HCT116 (cell line): ENCODE data around the gene TRPM3. TPM values are rescaled to one million over a fixed set of nuclear protein-coding genes. Genes with fewer than 3 reads are reported as not detected.

Experiments used
- ATAC-seq: fragments of 200-7000 bp; cut with Tn5 transposase; 2 replicates; pipeline ENCODE4 v1.9.1; 2020; ENCODE audit warnings: mild to moderate bottlenecking, moderate library complexity
- BruUV-seq: library from RNA; stranded (reverse); fragments of 400-500 nt; replicated peaks from 2 replicates; lab custom pipeline; 2021; lab: Mats Ljungman, UMichigan
- CTCF ChIA-PET: fragments of 300-600 bp; sonication (Branson Sonifier 250); formaldehyde crosslinking; loops from one replicate; lab custom pipeline; 2021; ENCODE audit warnings: antibody characterized with exemption; lab: Charles Lee
- POLR2A ChIA-PET: fragments of 300-600, 350-600 bp; sonication (Branson Sonifier 250); formaldehyde crosslinking; loops from one replicate; lab custom pipeline; 2021; ENCODE audit warnings: antibody characterized with exemption; lab: Charles Lee
- RAD21 ChIA-PET, 2 experiments: fragments of 300-600 bp; sonication (Branson Sonifier 250); formaldehyde crosslinking; loops; one replicate each; lab custom pipeline; 2023; ENCODE audit warnings: low total read pairs in 2 of 2; ENCODE audit not compliant: uncharacterized antibody in 2 of 2, unreplicated experiment in 2 of 2, low non-redundant PET in 1 of 2; lab: Charles Lee
- DNase-seq: peaks from one replicate; pipeline ENCODE4 v3.0.0-alpha.2; 2010; ENCODE audit warnings: low read depth, low spot score
- H2AFZ ChIP-seq: fragments of 200-600 bp; shearing (Covaris generic), sonication (generic); 2 replicates; pipeline ENCODE4 v1.6.1; 2017; ENCODE audit warnings: low read depth, mixed run types, mixed read lengths, antibody characterized with exemption, low read length; ENCODE audit not compliant: poor library complexity, severe bottlenecking
- H3K27ac ChIP-seq: 2 replicates; pipeline ENCODE4 v1.5.1; 2012; ENCODE audit warnings: low read depth, low read length
- H3K27me3 ChIP-seq: fragments of 200-600 bp; sonication (generic); 2 replicates; pipeline ENCODE4 v1.6.1; 2016; ENCODE audit warnings: mixed run types, low read length, mixed read lengths; ENCODE audit not compliant: insufficient read depth
- H3K36me3 ChIP-seq, 2 experiments: fragments of 200-500 bp in 1 of 2; fragments of 200-600 bp in 1 of 2; sonication (Bioruptor generic) in 1 of 2; sonication (generic) in 1 of 2; 2 replicates each; pipeline versions ENCODE4 v1.5.1 to v1.6.1; 2014 to 2016; ENCODE audit warnings: low read length in 2 of 2, inconsistent platforms in 1 of 2, mixed read lengths in 1 of 2, mixed run types in 1 of 2; ENCODE audit not compliant: insufficient read depth in 2 of 2, control insufficient read depth in 1 of 2
- H3K4me1 ChIP-seq, 2 experiments: fragments of 200-600 bp in 1 of 2; sonication (generic) in 1 of 2; 2 replicates each; pipeline versions ENCODE4 v1.5.1 to v1.6.1; 2012 to 2017; ENCODE audit warnings: low read length in 2 of 2, inconsistent platforms in 1 of 2, mild to moderate bottlenecking in 1 of 2, mixed read lengths in 1 of 2, mixed run types in 1 of 2, moderate library complexity in 1 of 2; ENCODE audit not compliant: insufficient read depth in 2 of 2, control insufficient read depth in 1 of 2
- H3K4me2 ChIP-seq: fragments of 200-600 bp; sonication (generic); 2 replicates; pipeline ENCODE4 v1.6.1; 2017; ENCODE audit warnings: mixed run types, low read length, mixed read lengths
- H3K4me3 ChIP-seq, 2 experiments: fragments of 200-600 bp in 1 of 2; sonication (generic) in 1 of 2; replicated peaks in 1 of 2; 2 replicates each; pipeline ENCODE4 v1.5.1; 2011 to 2016; ENCODE audit warnings: low read length in 2 of 2, control low read depth in 1 of 2, low read depth in 1 of 2, mild to moderate bottlenecking in 1 of 2, mixed read lengths in 1 of 2, mixed run types in 1 of 2
- H3K79me2 ChIP-seq: fragments of 200-600 bp; sonication (generic); 2 replicates; pipeline ENCODE4 v1.6.1; 2017; ENCODE audit warnings: mild to moderate bottlenecking, mixed run types, low read length, moderate library complexity, mixed read lengths; ENCODE audit not compliant: insufficient read depth
- H3K9ac ChIP-seq: fragments of 200-600 bp; sonication (generic); 2 replicates; pipeline ENCODE4 v1.6.1; 2016; ENCODE audit warnings: low read length, mixed read lengths
- H3K9me2 ChIP-seq: fragments of 200-600 bp; sonication (generic), shearing (Covaris generic); 2 replicates; pipeline ENCODE4 v1.6.1; 2017; ENCODE audit warnings: mixed run types, mild to moderate bottlenecking, moderate library complexity; ENCODE audit not compliant: insufficient read depth
- H3K9me3 ChIP-seq, 2 experiments: fragments of 200-500 bp in 1 of 2; fragments of 200-600 bp in 1 of 2; sonication (Bioruptor generic) in 1 of 2; sonication (generic) in 1 of 2; 2 replicates each; pipeline ENCODE4 v1.6.1; 2014 to 2017; ENCODE audit warnings: low read length in 2 of 2, mixed read lengths in 2 of 2, inconsistent platforms in 1 of 2, low read depth in 1 of 2, mild to moderate bottlenecking in 1 of 2, mixed run types in 1 of 2, moderate library complexity in 1 of 2; ENCODE audit not compliant: control insufficient read depth in 1 of 2, insufficient read depth in 1 of 2
- H4K20me1 ChIP-seq: fragments of 200-600 bp; sonication (generic), shearing (Covaris generic); 2 replicates; pipeline ENCODE4 v1.6.1; 2017; ENCODE audit warnings: mixed run types, mild to moderate bottlenecking, moderate library complexity; ENCODE audit not compliant: insufficient read depth
- CBX3 ChIP-seq: IDR thresholded peaks from 2 replicates; pipeline ENCODE4 v1.6.1; 2012; ENCODE audit warnings: low read depth
- CEBPB ChIP-seq: IDR thresholded peaks from 2 replicates; pipeline ENCODE4 v1.6.1; 2012; ENCODE audit warnings: low read depth
- ELF1 ChIP-seq: IDR thresholded peaks from 2 replicates; pipeline ENCODE4 v1.6.1; 2012; ENCODE audit warnings: low read depth, borderline replicate concordance
- EZH2phosphoT487 ChIP-seq: fragments of 200-600 bp; IDR thresholded peaks from 2 replicates; pipeline ENCODE4 v1.6.1; 2018; ENCODE audit warnings: antibody characterized with exemption, borderline replicate concordance
- JUND ChIP-seq: IDR thresholded peaks from 2 replicates; pipeline ENCODE4 v1.6.1; 2012
- MAX ChIP-seq: IDR thresholded peaks from 2 replicates; pipeline ENCODE4 v1.6.1; 2012
- POLR2A ChIP-seq: IDR thresholded peaks from 2 replicates; pipeline ENCODE4 v1.7.0; 2011; ENCODE audit warnings: borderline replicate concordance; ENCODE audit not compliant: insufficient read depth, insufficient read length; ENCODE audit errors: extremely low read depth
- POLR2AphosphoS5 ChIP-seq: IDR thresholded peaks from 2 replicates; pipeline ENCODE4 v1.6.1; 2011; ENCODE audit warnings: mild to moderate bottlenecking, low read depth, low read length, moderate library complexity
- RAD21 ChIP-seq: IDR thresholded peaks from 2 replicates; pipeline ENCODE4 v1.6.1; 2012; ENCODE audit warnings: low read depth, mild to moderate bottlenecking
- REST ChIP-seq: IDR thresholded peaks from 2 replicates; pipeline ENCODE4 v1.6.1; 2012; ENCODE audit warnings: low read depth
- SP1 ChIP-seq: IDR thresholded peaks from 2 replicates; pipeline ENCODE4 v1.6.1; 2012; ENCODE audit warnings: low read depth
- SRF ChIP-seq: IDR thresholded peaks from 2 replicates; pipeline ENCODE4 v1.6.1; 2012; ENCODE audit warnings: low read depth
- TCF7L2 ChIP-seq: IDR thresholded peaks from 2 replicates; pipeline ENCODE4 v1.7.0; 2011; ENCODE audit warnings: borderline replicate concordance, inconsistent platforms; ENCODE audit not compliant: insufficient read depth, insufficient read length; ENCODE audit errors: extremely low read depth
- ZBTB33 ChIP-seq: IDR thresholded peaks from 2 replicates; pipeline ENCODE4 v1.6.1; 2011; ENCODE audit warnings: mild to moderate bottlenecking, low read length, moderate library complexity; ENCODE audit not compliant: insufficient replicate concordance; ENCODE audit errors: extremely low read depth
- ZFX ChIP-seq: fragments of 450-650 bp; IDR thresholded peaks from 2 replicates; pipeline ENCODE4 v1.6.1; 2017
- ZNF274 ChIP-seq: fragments of 200-500 bp; sonication (Bioruptor generic); IDR thresholded peaks from 2 replicates; pipeline ENCODE4 v1.6.1; 2014; ENCODE audit warnings: mild to moderate bottlenecking, low read depth, low read length, inconsistent platforms
- intact Hi-C: fragments of 100-400 bp; cut with micrococcal nuclease; formaldehyde crosslinking; loops from 2 replicates; pipeline ENCODE4 v1.10.0; 2022
- total RNA-seq: library from RNA; stranded (reverse); gene quantifications from one replicate; pipeline ENCODE4 v1.2.1, GENCODE V29; 2021; ENCODE audit not compliant: unreplicated experiment
- TF ChIP-seq, protein P1 (sequence below), 3 experiments: fragments of 200-600 bp in 1 of 3; sonication (generic) in 1 of 3; IDR thresholded peaks in 2 of 3; conservative IDR thresholded peaks in 1 of 3; 2 replicates each; pipeline ENCODE4 v1.5.1; 2012 to 2017; ENCODE audit warnings: low read depth in 2 of 3, low read length in 2 of 3, antibody characterized with exemption in 1 of 3, borderline replicate concordance in 1 of 3, control low read depth in 1 of 3, mild to moderate bottlenecking in 1 of 3, mixed read lengths in 1 of 3, mixed run types in 1 of 3, moderate library complexity in 1 of 3; ENCODE audit not compliant: insufficient read depth in 1 of 3

The TRPM3 gene
- total RNA-seq, 1 experiment from 2014 or later, result not detected

- intact Hi-C loops, result no loop called here
- no TSS peak for BruUV-seq
Observed at GRCh38 chr9:71144495-71144894, 23.1 kb upstream of the TRPM3 start.

More at GRCh38 chr9:71144495-71144894, 23.1 kb upstream of the TRPM3 start:
- ATAC-seq, result no peak
- RAD21 ChIA-PET, result no interaction called here
- POLR2A ChIA-PET, result no interaction called here
- H3K9me3 ChIP-seq, result no peaks in the 10 kb centered on the region
- no peaks in the 10 kb centered on the region for H3K4me1 ChIP-seq
- no peaks in the 10 kb centered on the region for H3K79me2 ChIP-seq
- H2AFZ ChIP-seq, result no peak overlapping the region
- H3K9me2 ChIP-seq, result no peaks in the 10 kb centered on the region
- no peaks in the 10 kb centered on the region for H3K36me3 ChIP-seq
- CTCF ChIA-PET, result no interaction called here
- H3K27ac ChIP-seq, result no peak overlapping the region
- H3K4me3 ChIP-seq, result no peak overlapping the region
- no peak for TF ChIP-seq ZBTB33
- TF ChIP-seq POLR2A, result no peak
- TF ChIP-seq ZFX, result no peak
- TF ChIP-seq SP1, result no peak
- TF ChIP-seq JUND, result no peak
- no peak for TF ChIP-seq MAX
- no peak for TF ChIP-seq TCF7L2
- TF ChIP-seq CBX3, result no peak
- TF ChIP-seq SRF, result no peak
- TF ChIP-seq ZNF274, result no peak
- TF ChIP-seq EZH2phosphoT487, result no peak
- no peak for TF ChIP-seq POLR2AphosphoS5
- TF ChIP-seq, protein P1, sequence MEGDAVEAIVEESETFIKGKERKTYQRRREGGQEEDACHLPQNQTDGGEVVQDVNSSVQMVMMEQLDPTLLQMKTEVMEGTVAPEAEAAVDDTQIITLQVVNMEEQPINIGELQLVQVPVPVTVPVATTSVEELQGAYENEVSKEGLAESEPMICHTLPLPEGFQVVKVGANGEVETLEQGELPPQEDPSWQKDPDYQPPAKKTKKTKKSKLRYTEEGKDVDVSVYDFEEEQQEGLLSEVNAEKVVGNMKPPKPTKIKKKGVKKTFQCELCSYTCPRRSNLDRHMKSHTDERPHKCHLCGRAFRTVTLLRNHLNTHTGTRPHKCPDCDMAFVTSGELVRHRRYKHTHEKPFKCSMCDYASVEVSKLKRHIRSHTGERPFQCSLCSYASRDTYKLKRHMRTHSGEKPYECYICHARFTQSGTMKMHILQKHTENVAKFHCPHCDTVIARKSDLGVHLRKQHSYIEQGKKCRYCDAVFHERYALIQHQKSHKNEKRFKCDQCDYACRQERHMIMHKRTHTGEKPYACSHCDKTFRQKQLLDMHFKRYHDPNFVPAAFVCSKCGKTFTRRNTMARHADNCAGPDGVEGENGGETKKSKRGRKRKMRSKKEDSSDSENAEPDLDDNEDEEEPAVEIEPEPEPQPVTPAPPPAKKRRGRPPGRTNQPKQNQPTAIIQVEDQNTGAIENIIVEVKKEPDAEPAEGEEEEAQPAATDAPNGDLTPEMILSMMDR (IDR thresholded peaks at IDR 0.05 in 2 of 3, conservative IDR thresholded peaks at IDR 0.05 in 1 of 3; ENCODE audit: borderline replicate concordance in 1 of 3, insufficient read depth in 1 of 3, low read depth in 2 of 3, low read length in 2 of 3), result no peak
- TF ChIP-seq CEBPB, result no peak
- no peak for TF ChIP-seq RAD21
- TF ChIP-seq REST, result no peak
- no peak for TF ChIP-seq ELF1
- H4K20me1 ChIP-seq, result no peaks in the 10 kb centered on the region
- no peak for DNase-seq
- H3K4me2 ChIP-seq, result no peak overlapping the region
- no peak overlapping the region for H3K9ac ChIP-seq
- peaks cover 2% of the 10 kb centered on the region; the same call in 1 of the 2 replicates for H3K27me3 ChIP-seq
